HG03378 (cell line): Measurements from ENCODE around the gene ARPC1A.
"Not testable (repeated sequence)": the region's sequence is repeated elsewhere in the genome, so short reads cannot be mapped to it uniquely, and the experiment has no call there.

Experiments
- ATAC-seq: cut with Tn5 transposase; IDR thresholded peaks from one replicate; pipeline ENCODE4 v1.9.1; 2021; ENCODE audit warnings: mild to moderate bottlenecking, moderate library complexity; ENCODE audit not compliant: unreplicated experiment

The ARPC1A gene

GRCh38 chr7:99320371-99320770 is 5.3 kb upstream of the ARPC1A start:
- no peak for ATAC-seq

- ATAC-seq, result not testable (repeated sequence)
Observed at GRCh38 chr7:99322659-99323058, 3.0 kb upstream of the ARPC1A start.

GRCh38 chr7:99324559-99324958 is 1.1 kb upstream of the ARPC1A start:
- no peak for ATAC-seq

DNA sequence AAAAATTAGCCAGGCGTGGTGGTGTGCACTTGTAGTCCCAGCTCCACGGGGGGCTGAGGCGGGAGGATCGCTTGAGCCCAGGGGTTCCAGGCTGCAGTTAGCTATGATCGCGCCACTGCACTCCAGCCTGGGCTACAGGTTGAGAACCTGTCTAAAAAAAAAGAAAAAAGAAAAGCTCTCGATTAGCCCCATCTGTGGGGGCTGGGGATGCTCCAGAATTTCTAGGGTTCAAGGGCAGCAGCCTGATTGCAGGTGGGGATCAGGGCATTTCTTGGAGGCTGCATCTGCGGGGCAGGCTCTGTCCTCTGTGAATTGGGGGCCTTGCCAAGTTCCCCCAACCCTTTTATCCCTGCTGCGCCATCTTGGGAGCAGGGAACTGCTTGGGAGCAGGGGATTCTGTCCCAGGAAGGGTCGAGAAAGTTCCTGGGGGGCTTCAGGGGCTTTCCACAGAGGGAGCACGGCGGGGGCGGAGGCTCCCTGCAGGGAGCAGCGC is 651 bp upstream of the ARPC1A start:
- no peak for ATAC-seq

GRCh38 chr7:99326408-99326782 is 697 bp downstream of the ARPC1A start:
- no peak for ATAC-seq

DNA sequence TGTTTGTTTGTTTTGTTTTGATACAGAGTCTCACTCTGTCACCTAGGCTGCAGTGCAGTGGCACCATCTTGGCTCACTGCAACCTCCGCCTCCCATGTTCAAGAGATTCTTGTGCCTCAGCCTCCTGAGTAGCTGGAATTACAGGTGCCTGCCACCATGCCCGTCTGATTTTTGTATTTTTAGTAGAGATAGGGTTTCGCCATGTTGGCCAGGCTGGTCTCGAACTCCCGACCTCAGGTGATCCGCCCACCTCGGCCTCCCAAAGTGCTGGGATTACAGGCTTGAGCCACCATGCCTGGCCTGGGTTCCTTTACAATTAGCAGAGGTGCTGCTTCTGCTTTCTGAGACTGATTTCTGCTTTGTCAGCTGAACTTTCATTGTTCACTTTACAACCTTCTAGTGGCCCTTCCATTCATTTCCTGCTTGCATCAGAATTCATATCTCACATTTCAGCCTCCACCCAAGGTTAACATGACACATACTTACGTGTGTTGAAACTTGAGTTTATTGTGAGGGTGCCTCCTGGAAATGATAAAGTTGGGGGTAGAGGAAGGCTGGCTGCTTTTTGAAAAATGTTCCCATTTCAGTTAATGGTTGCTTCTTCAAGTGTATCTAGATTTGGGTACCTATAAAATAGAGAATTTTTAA is 4.7 kb downstream of the ARPC1A start:
- ATAC-seq, result not testable (repeated sequence)

GRCh38 chr7:99331002-99331401 is 5.3 kb downstream of the ARPC1A start:
- no peak for ATAC-seq

DNA sequence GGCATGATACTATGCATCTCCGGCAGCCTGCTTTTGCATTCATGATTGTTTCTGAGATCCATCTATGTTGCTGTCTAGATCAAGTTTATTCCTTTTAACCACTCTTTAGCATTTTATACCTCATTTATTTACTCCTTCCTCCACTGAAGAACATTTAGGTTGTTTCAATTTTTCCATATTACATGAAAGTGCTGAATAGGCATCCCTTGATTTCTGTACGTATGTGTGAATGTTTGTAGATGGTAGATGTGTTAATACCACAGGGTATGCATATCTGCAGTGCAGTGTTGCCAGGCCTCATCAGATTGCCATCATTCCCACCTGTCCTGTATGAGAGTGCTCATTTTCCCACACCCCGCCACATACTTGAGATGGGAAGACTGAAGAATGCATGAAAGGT is 13.9 kb downstream of the ARPC1A start:
- no peak for ATAC-seq

GRCh38 chr7:99340659-99341058 is 15.0 kb downstream of the ARPC1A start:
- no peak for ATAC-seq

DNA sequence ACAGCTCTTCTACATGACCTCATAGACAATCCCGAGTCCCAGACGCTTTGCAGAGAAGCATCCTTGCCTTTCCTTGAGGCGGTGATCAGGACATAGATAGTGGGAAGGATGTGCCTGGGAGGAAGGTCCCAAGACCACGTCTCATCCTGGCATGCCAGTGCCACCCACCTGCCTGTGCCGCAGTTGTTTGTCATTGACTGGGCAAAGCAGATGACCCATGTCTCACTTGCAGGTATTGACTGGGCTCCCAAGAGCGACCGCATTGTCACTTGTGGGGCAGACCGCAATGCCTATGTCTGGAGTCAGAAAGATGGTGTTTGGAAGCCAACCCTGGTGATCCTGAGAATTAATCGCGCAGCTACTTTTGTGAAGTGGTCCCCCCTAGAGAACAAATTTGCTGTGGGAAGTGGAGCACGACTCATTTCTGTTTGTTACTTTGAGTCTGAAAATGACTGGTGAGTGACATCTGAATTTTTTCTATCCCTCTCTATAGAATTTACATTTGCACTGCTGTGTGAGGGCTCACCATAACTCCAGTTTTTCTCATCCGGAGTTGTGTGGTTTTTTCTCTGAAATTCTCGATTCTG is 18.5 kb downstream of the ARPC1A start:
- no peak for ATAC-seq

DNA sequence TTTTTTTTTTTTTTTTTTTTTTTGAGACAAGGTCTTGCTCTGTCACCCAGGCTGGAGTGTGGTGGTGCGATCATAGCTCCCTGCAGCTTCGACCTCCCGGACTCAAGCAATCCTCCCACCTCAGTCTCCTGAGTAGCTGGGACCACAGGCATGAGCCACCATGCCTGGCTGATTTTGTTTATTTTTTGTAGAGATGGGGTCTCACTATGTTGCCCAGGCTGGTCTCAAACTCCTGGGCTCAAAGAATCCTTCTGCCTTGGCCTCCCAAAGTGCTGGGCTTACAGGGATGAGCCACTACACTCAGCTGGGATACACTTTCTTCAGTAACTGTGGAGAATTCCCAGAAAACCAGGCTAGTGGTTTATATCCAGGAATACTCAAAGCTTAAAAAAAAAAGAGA is 24.9 kb downstream of the ARPC1A start:
- not testable (repeated sequence) for ATAC-seq

DNA sequence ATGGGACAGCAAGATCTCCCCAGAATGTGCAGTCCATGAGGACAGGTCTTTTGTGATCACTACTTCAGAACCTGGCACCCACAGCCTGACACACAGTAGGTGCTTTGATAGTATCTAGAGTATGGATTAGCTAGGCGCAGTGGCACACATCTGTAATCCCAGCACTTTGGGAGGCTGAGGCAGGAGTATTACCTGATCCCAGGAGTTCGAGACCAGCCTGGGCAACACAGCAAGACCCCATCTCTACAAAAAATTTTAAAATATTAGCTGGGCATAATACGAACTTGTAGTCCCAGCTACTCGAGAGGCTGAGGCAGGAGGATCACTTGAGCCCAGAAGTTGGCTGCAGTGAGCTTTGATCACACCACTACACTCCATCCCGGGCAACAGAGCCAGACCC is 26.5 kb downstream of the ARPC1A start:
- no peak for ATAC-seq

DNA sequence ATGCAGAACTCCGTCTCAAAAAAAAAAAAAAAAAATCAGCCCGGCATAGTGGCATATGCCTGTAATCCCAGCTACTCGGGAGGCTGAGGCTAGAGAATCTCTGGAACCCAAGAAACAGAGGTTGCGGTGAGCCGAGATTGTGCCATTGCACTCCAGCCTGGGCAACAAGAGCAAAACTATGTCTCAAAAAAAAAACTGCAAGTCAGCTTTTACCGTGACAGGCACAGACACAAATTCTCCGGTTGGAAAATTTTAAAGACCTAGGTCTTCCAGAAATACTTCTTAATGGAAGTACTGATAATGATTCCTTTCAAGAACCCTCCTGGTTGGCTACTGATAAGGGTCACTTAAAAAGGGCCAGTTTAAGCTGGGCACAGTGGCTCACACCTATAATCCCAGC is 29.4 kb downstream of the ARPC1A start:
- ATAC-seq, result no peak

DNA sequence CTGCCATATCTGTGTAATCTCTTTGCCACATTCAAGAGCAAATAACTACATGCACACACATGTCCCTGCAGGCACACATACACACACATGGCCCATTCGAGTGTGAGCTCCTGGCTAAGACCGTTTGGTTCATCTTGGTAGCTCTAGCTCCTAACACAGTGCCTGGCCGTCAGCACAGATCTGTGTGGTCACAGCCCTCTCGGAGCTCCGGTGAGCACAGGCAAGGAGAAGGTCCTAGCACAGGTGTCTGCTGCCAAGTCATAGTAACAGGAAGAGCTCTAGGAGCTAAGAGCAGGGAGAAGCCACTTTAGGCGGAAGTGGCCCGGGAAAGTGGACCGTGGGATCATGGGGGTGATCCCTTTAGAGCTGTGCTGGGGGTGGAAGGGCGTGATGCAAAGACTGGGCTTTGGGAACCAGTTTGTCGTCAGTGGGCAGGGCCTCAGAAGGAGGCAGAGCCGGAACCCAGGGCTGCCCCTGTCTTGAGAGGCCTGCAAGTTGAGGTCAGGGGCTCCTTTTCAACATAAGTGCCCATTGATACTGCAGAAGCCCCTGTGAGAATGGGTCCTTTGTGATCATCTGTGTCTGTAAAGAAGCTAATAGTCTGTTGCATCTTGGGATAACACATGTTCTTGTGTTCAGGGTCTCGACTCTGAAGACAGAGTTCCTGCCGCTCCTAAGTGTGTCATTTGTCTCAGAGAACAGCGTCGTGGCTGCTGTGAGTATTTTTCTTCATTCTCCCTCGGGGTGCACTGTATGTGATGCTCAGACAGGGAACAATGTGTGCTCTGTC is 32.2 kb downstream of the ARPC1A start:
- no peak for ATAC-seq

DNA sequence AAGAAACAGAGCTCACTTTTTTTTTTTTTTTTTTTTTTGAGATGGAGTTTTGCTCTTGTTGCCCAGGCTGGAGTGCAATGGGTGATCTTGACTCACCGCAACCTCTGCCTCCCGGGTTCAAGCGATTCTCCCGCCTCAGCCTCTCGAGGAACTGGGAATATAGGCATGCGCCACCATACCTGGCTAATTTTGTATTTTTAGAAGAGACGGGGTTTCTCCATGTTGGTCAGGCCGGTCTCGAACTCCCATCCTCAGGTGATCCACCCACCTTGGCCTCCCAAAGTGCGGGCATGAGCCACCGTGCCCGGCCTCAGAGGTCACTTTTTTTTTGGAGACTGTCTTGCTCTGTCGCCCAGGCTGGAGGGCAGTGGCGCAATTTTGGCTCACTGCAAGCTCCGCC is 32.8 kb downstream of the ARPC1A start:
- not testable (repeated sequence) for ATAC-seq

- no peak for ATAC-seq
Observed at GRCh38 chr7:99359465-99360154, 33.9 kb downstream of the ARPC1A start.

- ATAC-seq, result no peak
Observed at GRCh38 chr7:99362801-99363200, 37.1 kb downstream of the ARPC1A start.

DNA sequence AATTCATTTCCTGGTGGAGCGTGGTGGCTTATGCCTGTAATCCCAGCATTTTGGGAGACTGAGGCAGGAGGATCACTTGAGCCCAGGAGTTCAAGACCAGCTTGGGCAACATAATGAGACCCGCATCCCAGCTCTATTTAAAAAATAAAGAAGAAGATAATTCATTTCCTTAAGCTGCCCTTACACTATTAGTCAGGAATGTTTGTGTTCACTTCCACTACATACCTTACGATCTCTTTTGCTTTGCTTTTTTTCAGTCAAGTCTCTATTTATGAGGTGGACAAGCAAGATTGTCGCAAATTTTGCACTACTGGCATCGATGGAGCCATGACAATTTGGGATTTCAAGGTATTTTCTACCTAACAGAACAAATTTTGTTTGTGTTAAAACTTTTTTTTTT is 37.6 kb downstream of the ARPC1A start:
- no peak for ATAC-seq

DNA sequence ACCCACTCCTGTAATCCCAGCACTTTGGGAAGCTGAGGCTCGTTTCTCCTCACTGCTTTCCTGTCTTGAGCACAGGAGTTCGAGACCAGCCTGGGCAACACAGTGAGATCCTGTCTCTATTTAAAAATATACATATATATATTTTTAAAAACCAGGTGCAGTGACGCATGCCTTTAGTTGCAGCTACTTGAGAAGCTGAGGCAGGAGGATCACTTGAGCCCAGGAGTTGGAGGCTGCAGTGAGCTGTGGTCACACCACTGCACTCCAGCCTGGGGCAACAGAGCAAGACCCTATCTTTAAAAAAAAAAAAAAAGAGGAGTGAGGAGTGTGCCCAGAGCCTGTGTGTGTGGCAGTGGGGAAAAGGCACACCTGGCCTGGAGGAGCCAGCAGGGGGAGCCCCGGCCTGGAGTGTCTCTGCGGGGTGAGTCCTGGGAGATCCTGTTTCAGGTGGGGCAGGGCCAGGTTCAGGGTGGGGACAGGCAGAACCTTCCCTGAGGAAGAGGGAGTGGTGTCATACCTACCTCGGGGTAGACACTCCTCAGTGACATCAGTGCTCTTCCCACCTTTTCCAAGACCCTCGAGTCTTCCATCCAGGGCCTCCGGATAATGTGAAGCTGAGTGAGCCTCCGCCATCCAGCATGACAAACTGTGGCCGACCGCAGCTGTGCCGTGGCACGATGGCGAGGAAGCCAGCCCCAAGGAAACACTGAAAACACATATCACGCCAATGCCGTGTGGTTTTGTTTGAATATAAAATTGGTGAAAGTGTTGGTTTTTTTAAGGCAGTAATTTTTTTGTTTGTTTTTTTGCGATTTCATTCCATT is 39.8 kb downstream of the ARPC1A start:
- ATAC-seq, result no peak

DNA sequence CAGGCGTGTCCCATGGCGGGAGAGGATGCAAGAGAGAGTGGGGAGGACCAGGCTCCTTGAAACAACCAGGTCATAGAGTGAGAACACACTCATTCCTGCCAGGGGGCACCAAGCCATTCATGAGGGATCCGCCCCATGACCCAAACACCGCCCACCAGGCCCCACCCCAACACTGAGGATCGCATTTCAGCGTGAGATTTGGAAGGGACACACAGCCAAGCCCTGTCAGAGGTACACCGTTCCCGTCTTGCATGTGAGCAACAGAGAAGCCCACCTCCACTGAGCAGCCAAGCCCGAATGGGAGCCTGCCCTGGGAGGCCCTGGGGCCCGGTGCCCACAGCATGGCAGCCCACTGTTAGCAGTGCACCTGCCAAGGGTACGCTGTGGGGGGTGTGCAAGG is 40.9 kb downstream of the ARPC1A start:
- ATAC-seq, result no peak
